ENCODE measurements around the gene TENT4B.
A peak's percentile ranks its signal among the peaks of the same experiment; 100 is the strongest.

Gene TENT4B

GRCh38 chr16:50267151-50267631, 114.1 kb downstream of the TENT4B start:
- peak overlapping the region; percentile 52 for H3K4me3 ChIP-seq (replicated peaks; ENCODE audit: low read depth, low read length)
- no peak for TF ChIP-seq CTCF (IDR thresholded peaks at IDR 0.05; ENCODE audit: low read length, missing control alignments)
- DNase-seq (ENCODE audit: low read depth) = no peak

GRCh38 chr16:50267651-50268050, 114.5 kb downstream of the TENT4B start:
- H3K4me3 ChIP-seq (replicated peaks; ENCODE audit: low read depth, low read length) = no peak overlapping the region
- DNase-seq (ENCODE audit: low read depth) = no peak
- no peak for TF ChIP-seq CTCF (IDR thresholded peaks at IDR 0.05; ENCODE audit: low read length, missing control alignments)

GRCh38 chr16:50268352-50268751, 115.2 kb downstream of the TENT4B start:
- no peak for TF ChIP-seq CTCF (IDR thresholded peaks at IDR 0.05; ENCODE audit: low read length, missing control alignments)
- DNase-seq (ENCODE audit: low read depth) = no peak
- H3K4me3 ChIP-seq (replicated peaks; ENCODE audit: low read depth, low read length) = no peak overlapping the region

GRCh38 chr16:50269061-50269705, 116.1 kb downstream of the TENT4B start:
- TF ChIP-seq CTCF (IDR thresholded peaks at IDR 0.05; ENCODE audit: low read length, missing control alignments) = no peak
- no peak for DNase-seq (ENCODE audit: low read depth)
- H3K4me3 ChIP-seq (replicated peaks; ENCODE audit: low read depth, low read length) = no peak overlapping the region

- DNase-seq (ENCODE audit: low read depth) = no peak
- TF ChIP-seq CTCF (IDR thresholded peaks at IDR 0.05; ENCODE audit: low read length, missing control alignments) = no peak
- H3K4me3 ChIP-seq (replicated peaks; ENCODE audit: low read depth, low read length) = no peak overlapping the region
These were observed 116.8 kb downstream of the TENT4B start for GRCh38 chr16:50269769-50270509.

GRCh38 chr16:50270510-50271147, 117.5 kb downstream of the TENT4B start:
- no peak for DNase-seq (ENCODE audit: low read depth)
- TF ChIP-seq CTCF (IDR thresholded peaks at IDR 0.05; ENCODE audit: low read length, missing control alignments) = no peak
- no peak overlapping the region for H3K4me3 ChIP-seq (replicated peaks; ENCODE audit: low read depth, low read length)

Data from fibroblast of pulmonary artery (primary cell).